ENCODE results near the gene HOXA7. TPM values are rescaled to one million over a fixed set of nuclear protein-coding genes. Genes with fewer than 3 reads are reported as not detected.

Gene HOXA7
- polyA plus RNA-seq, 1 of the 3 experiments (the other 2 are of a cell fraction), result not detected

DNA sequence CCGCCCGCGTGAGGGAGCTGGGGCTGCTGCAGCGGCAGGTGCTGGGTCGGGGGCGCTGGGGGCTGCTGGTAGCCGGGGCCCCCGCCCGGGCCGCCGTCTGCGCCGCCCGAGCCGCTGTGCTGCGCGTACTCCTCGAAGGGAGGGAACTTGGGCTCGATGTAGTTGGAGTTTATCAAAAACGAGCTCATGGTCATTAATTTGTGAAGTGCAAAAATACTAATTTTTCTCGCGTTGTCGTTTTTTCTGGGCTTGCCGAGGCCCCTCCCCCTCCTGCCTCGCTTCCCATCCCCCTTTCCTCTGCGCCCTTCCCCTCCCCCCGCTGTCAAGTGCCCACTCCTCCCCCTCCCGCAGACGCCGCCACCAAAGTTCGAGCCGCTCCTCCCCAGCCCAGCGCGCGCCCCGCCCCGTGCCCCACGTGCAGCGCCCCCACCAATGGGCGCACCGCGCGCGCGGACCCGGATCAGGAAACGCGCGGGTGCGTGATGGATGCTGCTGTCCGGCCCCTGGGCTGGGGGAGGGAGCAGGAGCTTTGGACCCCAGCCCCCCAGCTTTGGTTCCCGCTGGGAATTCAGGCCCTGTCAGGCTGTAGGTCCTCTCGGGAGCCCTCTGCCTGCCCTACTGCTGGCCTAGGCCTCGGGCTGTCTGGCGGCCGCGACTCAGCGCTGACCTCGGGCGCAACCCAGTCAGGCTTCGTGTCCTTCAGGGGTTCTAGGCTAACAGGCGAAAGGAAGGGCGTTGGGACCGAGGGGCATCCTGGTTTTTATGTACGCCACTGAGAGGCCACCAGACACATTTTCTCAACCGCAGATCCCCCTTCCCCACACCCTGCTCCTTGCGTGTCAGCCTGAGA is 25.7 kb downstream of the HOXA7 start, which contains the start of gene HOXA4:
Gene HOXA4, minus strand, starts transcription at position 218 of the 850 bp plus-strand sequence. Its CDS starts 24 bp downstream, at position 194.
- H3K4me1 ChIP-seq (ENCODE audit: control insufficient read depth in 1 of 2, insufficient read depth in 2 of 2, low read depth in 1 of 2, low read length in 1 of 2), result peaks cover 0 to 4% of the 10 kb centered on the region in 2 experiments; a peak in 1 of 4 replicates
- no peaks in the 10 kb centered on the region for H3K79me2 ChIP-seq (ENCODE audit: insufficient read depth)
- DNase-seq, result peak; percentile 82
- H2AFZ ChIP-seq (ENCODE audit: low read depth), result no peak within 1 kb of the TSS; the same call in 1 of the 2 replicates
- H3K36me3 ChIP-seq (replicated peaks in 1 of 2; ENCODE audit: control insufficient read depth in 1 of 2, insufficient read depth in 2 of 2, low read length in 1 of 2), result no peaks in the 10 kb centered on the region
- CTCF ChIA-PET, result interaction anchor here (0.7 to 5.8 kb wide), 9 partner anchors 10 to 276 kb away, joined by 3 to 36 read pairs (median 4); partner anchors contain the start of gene HOXA5
- H3K27me3 ChIP-seq (ENCODE audit: insufficient read depth), result peaks cover 88% of the 10 kb centered on the region
- H3K4me3 ChIP-seq (ENCODE audit: low read depth in 2 of 2, low read length in 1 of 2), result peak within 1 kb of the TSS; percentile 6 to 37; a peak in 2 of 4 replicates
- POLR2A ChIA-PET, result interaction anchor here (0.6 kb wide), 1 partner anchor 14 kb away, joined by 3 read pairs; no protein-coding TSS in a partner anchor
- H3K9me3 ChIP-seq, result no peaks in the 10 kb centered on the region
- H3K27ac ChIP-seq (ENCODE audit: low read depth in 2 of 2, low read length in 1 of 2), result no peak within 1 kb of the TSS
- H4K20me1 ChIP-seq (ENCODE audit: insufficient read depth), result no peaks in the 10 kb centered on the region
- H3F3A ChIP-seq (replicated peaks; ENCODE audit: insufficient read depth), result no peaks in the 10 kb centered on the region
- H3K4me2 ChIP-seq, result no peak within 1 kb of the TSS
- WGBS (ENCODE audit: low lambda C conversion rate), result 22% methylated on average over 62 of the region's 67 CpGs
- TF ChIP-seq, protein P1, sequence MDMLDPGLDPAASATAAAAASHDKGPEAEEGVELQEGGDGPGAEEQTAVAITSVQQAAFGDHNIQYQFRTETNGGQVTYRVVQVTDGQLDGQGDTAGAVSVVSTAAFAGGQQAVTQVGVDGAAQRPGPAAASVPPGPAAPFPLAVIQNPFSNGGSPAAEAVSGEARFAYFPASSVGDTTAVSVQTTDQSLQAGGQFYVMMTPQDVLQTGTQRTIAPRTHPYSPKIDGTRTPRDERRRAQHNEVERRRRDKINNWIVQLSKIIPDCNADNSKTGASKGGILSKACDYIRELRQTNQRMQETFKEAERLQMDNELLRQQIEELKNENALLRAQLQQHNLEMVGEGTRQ (IDR thresholded peaks at IDR 0.05; ENCODE audit: borderline replicate concordance, low read depth, low read length), result 0 out of 2 replicates have a peak, but pooled peaks have one; percentile 14
- TF ChIP-seq, protein P2, sequence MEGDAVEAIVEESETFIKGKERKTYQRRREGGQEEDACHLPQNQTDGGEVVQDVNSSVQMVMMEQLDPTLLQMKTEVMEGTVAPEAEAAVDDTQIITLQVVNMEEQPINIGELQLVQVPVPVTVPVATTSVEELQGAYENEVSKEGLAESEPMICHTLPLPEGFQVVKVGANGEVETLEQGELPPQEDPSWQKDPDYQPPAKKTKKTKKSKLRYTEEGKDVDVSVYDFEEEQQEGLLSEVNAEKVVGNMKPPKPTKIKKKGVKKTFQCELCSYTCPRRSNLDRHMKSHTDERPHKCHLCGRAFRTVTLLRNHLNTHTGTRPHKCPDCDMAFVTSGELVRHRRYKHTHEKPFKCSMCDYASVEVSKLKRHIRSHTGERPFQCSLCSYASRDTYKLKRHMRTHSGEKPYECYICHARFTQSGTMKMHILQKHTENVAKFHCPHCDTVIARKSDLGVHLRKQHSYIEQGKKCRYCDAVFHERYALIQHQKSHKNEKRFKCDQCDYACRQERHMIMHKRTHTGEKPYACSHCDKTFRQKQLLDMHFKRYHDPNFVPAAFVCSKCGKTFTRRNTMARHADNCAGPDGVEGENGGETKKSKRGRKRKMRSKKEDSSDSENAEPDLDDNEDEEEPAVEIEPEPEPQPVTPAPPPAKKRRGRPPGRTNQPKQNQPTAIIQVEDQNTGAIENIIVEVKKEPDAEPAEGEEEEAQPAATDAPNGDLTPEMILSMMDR (IDR thresholded peaks at IDR 0.05), result no peak
- TF ChIP-seq, protein P3, sequence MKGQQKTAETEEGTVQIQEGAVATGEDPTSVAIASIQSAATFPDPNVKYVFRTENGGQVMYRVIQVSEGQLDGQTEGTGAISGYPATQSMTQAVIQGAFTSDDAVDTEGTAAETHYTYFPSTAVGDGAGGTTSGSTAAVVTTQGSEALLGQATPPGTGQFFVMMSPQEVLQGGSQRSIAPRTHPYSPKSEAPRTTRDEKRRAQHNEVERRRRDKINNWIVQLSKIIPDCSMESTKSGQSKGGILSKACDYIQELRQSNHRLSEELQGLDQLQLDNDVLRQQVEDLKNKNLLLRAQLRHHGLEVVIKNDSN (IDR thresholded peaks at IDR 0.05; ENCODE audit: borderline replicate concordance, low read depth), result peak; percentile 91
- TF ChIP-seq ELF1 (IDR thresholded peaks at IDR 0.05), result peak; percentile 42; the same call in 1 of the 2 replicates
- no peaks in the 10 kb centered on the region for H3K9me2 ChIP-seq
- H3K9ac ChIP-seq, result no peak within 1 kb of the TSS

DNA sequence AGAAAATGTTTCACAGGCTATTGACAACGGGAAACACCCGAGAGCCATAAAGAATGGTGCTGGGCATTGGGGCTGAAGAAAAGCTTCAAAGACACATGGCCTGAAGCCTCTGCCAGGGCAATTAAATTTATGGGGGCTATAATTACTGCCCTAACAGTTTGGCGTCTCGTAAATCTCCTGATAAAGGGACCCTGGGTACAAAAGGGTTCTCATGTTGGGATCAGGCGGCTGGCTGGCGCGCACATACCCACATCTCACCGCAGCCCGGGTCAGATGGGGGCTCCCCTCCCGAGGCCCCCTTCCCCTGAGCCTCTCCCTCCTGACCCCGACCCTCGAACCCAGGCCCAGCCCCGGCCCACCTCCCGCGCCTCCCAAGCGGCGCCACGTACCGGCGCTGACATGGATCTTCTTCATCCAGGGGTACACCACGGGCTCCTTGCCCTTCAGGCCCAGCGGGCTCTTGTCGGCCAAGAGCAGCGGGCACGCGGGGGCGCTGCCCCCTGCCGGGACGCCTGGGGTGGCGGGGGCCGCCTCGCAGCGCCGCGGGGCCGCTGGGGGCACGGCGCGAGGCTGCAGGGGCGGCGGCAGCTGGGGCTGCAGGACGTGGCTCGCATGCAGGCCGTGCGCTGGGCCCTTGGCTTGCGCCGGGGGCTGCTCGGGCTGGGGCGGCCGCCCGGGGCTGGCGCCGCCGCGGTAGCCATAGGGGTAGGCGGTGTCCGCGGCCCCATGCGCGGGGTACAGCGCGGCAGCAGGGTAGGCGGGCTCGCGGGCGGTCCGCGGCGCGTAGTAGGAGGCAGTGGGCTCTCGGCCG is 26.5 kb downstream of the HOXA7 start:
- H4K20me1 ChIP-seq (ENCODE audit: insufficient read depth), result no peaks in the 10 kb centered on the region
- H3K27me3 ChIP-seq (ENCODE audit: insufficient read depth), result peaks cover 88% of the 10 kb centered on the region
- TF ChIP-seq ELF1 (IDR thresholded peaks at IDR 0.05), result no peak
- TF ChIP-seq, protein P2 (IDR thresholded peaks at IDR 0.05), result no peak
- no peak overlapping the region for H3K27ac ChIP-seq (ENCODE audit: low read depth in 2 of 2, low read length in 1 of 2)
- no peak overlapping the region for H3K9ac ChIP-seq
- no peak for DNase-seq
- H3K4me1 ChIP-seq (ENCODE audit: control insufficient read depth in 1 of 2, insufficient read depth in 2 of 2, low read depth in 1 of 2, low read length in 1 of 2), result peaks cover 0 to 4% of the 10 kb centered on the region in 2 experiments; a peak in 1 of 4 replicates
- H3K79me2 ChIP-seq (ENCODE audit: insufficient read depth), result no peaks in the 10 kb centered on the region
- POLR2A ChIA-PET, result no interaction called here
- CTCF ChIA-PET, result interaction anchor here (1.0 to 5.8 kb wide), 3 partner anchors 14 to 16 kb away, joined by 3 to 36 read pairs (median 4); partner anchors contain the start of gene HOXA5
- 18% methylated on average over 24 of the region's 72 CpGs for WGBS (ENCODE audit: low lambda C conversion rate)
- H3K4me3 ChIP-seq (ENCODE audit: low read depth in 2 of 2, low read length in 1 of 2), result no peak overlapping the region; a peak in 1 of 4 replicates
- H3F3A ChIP-seq (replicated peaks; ENCODE audit: insufficient read depth), result no peaks in the 10 kb centered on the region
- H3K9me2 ChIP-seq, result no peaks in the 10 kb centered on the region
- H2AFZ ChIP-seq (ENCODE audit: low read depth), result no peak overlapping the region
- no peaks in the 10 kb centered on the region for H3K36me3 ChIP-seq (replicated peaks in 1 of 2; ENCODE audit: control insufficient read depth in 1 of 2, insufficient read depth in 2 of 2, low read length in 1 of 2)
- no peaks in the 10 kb centered on the region for H3K9me3 ChIP-seq
- no peak overlapping the region for H3K4me2 ChIP-seq

Measured in SK-N-SH (cell line).